CD4-positive, alpha-beta T cell treated with Interleukin-12 subunit alpha and Interleukin-12 subunit beta, for 1 hour (primary cell): ENCODE measurements around the gene MAN2A2.

Experiments used
- DNase-seq: peaks from one replicate; pipeline ENCODE4 v3.0.0-alpha.2; 2020

The MAN2A2 gene

GRCh38 chr15:90947577-90948357, 44.7 kb downstream of the MAN2A2 start:
- DNase-seq, result no peak

GRCh38 chr15:90948506-90948905, 45.4 kb downstream of the MAN2A2 start:
- no peak for DNase-seq

DNA sequence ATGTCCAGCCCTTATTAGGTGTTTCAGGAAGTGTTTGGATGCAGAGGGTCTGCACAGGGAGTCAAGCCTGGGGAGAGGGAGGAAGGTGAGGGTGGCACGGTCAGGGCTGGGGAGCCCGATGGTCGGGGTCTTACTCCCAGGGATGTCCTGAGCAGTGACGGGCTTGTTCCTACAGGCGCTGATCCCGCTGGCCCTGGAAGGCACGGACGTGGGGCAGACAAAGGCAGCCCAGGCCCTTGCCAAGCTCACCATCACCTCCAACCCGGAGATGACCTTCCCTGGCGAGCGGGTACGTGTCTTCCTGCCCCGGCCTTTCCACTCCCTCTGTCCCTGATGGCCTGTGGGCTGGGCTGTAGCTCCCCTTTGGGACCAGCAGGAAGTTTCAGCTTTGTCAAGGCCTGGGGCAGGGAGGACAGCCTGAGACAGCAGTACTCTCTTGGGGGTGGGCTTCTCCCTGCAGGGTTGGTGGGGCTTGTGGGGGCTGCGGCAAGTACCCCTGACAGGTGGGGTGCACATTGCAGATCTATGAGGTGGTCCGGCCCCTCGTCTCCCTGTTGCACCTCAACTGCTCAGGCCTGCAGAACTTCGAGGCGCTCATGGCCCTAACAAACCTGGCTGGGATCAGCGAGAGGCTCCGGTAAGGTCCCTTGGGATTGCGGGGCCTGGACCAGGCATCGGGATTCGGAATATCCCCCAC, 47.0 kb downstream of the MAN2A2 start:
- no peak for DNase-seq

- DNase-seq, result no peak
These were observed 47.6 kb downstream of the MAN2A2 start for GRCh38 chr15:90950676-90951075.

DNA sequence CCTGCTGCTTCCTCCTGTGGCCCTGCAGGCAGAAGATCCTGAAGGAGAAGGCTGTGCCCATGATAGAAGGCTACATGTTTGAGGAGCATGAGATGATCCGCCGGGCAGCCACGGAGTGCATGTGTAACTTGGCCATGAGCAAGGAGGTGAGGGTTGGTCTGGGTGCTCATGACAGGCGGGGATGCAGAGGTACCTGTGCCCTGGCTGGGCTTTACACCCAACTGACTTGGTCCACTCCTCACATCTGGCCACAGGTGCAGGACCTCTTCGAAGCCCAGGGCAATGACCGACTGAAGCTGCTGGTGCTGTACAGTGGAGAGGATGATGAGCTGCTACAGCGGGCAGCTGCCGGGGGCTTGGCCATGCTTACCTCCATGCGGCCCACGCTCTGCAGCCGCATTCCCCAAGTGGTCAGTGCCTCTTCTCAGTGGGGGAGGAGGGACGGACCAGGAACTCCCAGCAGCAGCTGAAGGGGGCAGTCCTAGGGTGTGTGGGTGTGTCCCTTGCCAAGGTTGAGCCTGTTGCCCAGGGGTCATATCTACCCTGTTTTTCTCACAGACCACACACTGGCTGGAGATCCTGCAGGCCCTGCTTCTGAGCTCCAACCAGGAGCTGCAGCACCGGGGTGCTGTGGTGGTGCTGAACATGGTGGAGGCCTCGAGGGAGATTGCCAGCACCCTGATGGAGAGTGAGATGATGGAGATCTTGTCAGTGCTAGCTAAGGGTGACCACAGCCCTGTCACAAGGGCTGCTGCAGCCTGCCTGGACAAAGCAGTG, 50.0 kb downstream of the MAN2A2 start:
- no peak for DNase-seq

GRCh38 chr15:90953947-90954711, 51.0 kb downstream of the MAN2A2 start:
- no peak for DNase-seq

GRCh38 chr15:90954712-90955623, 51.9 kb downstream of the MAN2A2 start, which contains the start of gene RCCD1:
TSS of gene RCCD1 (plus strand) at chr15:90954884. CDS start at chr15:90956735, 1,851 bp downstream.
- peak; percentile 89 for DNase-seq

- DNase-seq, result no peak
These were observed 52.6 kb downstream of the MAN2A2 start for GRCh38 chr15:90955624-90956273.

- DNase-seq, result peak; percentile 69
These were observed 53.4 kb downstream of the MAN2A2 start for GRCh38 chr15:90956274-90957030.

DNA sequence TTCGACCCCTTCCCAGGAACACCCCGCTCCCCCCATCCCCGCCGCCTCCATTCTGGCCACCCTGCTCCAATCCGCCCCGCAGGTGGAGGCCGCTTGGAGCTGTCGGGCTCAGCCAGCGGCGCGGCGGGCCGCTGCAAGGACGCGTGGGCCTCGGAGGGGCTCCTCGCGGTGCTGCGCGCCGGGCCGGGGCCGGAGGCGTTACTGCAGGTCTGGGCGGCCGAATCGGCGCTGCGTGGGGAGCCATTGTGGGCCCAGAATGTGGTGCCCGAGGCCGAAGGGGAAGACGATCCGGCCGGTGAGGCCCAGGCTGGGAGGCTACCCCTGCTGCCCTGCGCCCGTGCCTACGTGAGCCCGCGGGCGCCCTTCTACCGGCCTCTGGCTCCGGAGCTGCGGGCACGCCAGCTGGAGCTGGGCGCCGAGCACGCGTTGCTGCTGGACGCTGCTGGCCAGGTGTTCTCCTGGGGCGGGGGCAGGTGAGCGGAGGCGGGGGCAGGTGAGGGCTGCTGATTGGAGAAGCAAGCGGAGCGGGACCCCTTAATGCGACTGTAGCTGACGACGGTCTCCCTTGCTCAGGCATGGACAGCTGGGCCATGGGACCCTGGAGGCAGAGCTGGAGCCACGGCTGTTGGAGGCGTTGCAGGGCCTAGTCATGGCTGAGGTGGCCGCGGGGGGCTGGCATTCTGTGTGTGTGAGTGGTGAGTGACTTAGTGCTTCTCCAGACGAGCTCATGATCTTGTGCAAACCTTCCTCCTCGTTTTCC, 54.1 kb downstream of the MAN2A2 start:
- DNase-seq, result no peak

DNA sequence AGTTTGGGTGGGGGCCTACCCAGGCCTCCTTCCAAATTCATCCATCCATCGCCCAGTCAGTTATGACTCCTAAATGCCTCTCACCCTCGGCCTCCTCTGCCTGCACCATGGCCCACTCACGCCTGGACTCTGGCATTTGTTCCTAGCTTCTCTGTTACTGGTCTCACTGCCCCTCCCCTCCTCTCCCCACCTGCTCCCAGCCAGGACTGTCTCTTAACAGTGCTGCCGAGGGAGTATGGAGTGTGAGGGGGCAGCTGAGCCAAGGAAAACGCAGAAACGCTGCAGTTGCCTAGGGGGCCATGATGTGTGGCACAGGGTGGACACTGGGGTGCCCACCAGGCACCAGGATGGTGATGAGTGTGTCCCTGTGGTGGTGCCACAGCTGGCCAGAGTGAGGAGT, 54.7 kb downstream of the MAN2A2 start:
- DNase-seq, result no peak

DNA sequence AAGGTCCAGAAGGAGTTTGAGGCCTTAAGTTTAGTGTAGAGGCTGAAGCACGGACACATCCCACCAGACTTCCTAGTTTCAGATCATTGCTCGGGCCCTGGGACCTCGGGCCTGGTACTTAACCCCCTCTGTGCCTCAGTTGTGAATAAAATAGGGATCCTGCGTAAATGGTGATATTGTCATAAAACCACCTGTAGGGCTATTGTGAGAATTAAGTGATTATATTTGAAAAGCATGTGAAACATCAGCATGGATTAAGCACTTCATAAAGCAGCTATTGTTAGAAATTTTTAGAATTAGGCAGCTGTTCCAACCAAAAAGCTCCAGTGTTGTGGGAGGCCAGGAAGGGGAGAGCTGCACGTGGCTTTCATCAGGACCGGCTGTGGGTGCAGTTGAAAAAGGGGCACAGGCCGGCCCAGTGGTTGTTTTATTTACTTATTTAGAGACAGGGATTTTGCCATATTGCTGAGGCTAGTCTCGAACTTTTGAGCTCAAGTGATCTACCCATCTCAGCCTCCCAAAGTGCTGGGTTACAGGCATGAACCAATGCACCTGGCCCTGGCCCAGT, 56.0 kb downstream of the MAN2A2 start:
- DNase-seq, result no peak

- no peak for DNase-seq
These were observed 56.8 kb downstream of the MAN2A2 start for GRCh38 chr15:90959894-90960293.

- DNase-seq, result no peak
These were observed 57.4 kb downstream of the MAN2A2 start for GRCh38 chr15:90960298-90961091.

DNA sequence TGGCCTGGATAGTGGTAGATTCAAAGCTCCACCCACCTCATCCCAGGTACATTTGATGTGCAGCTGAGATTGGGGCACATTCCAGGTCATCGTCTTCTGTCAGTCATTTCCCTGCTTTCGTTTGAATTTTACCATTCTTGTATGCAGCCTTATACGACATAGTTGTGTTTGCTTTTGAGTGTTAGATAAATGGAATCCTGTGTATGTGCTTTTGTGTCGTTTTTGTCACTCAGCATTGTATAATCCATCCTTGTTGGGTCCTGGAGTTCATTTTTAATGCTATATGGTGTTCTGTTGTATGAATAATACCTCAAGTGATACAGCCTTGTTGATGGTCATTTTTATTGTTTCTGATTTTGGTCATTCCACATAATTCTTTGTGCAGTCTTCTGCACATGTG, 58.9 kb downstream of the MAN2A2 start:
- DNase-seq, result no peak

- DNase-seq, result no peak
These were observed 63.2 kb downstream of the MAN2A2 start for GRCh38 chr15:90966262-90966661.

- DNase-seq, result no peak
These were observed 64.1 kb downstream of the MAN2A2 start for GRCh38 chr15:90967206-90967605.

DNA sequence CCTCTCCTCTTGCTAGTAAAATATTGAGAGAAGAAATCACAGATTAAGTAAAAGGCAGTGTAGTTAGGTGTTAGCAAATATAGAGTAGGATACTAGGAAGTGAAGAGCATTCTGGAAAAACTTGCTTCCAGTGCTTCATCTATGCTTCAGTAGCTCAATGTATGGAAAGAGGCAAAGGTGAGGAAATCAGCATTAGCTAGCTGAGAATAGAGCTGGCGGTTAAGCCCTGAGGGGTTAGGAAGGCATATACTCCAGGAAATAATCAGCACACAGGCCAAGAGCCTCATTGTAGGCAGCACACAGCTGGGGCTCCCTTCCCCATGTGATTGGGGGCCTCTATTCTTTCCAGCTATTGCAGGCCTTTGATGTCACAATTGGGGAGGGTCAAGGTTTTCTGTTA, 65.3 kb downstream of the MAN2A2 start:
- no peak for DNase-seq
